Putamen (tissue), 1 donor: ENCODE results near the gene HSH2D.
"Not testable (repeated sequence)": the region's sequence is repeated elsewhere in the genome, so short reads cannot be mapped to it uniquely, and the experiment has no call there.

Experiments
- DNase-seq: peaks from one replicate; pipeline ENCODE4 v3.0.0-alpha.2; 2016; ENCODE audit warnings: low spot score

The HSH2D gene, protein sequence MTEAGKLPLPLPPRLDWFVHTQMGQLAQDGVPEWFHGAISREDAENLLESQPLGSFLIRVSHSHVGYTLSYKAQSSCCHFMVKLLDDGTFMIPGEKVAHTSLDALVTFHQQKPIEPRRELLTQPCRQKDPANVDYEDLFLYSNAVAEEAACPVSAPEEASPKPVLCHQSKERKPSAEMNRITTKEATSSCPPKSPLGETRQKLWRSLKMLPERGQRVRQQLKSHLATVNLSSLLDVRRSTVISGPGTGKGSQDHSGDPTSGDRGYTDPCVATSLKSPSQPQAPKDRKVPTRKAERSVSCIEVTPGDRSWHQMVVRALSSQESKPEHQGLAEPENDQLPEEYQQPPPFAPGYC

DNA sequence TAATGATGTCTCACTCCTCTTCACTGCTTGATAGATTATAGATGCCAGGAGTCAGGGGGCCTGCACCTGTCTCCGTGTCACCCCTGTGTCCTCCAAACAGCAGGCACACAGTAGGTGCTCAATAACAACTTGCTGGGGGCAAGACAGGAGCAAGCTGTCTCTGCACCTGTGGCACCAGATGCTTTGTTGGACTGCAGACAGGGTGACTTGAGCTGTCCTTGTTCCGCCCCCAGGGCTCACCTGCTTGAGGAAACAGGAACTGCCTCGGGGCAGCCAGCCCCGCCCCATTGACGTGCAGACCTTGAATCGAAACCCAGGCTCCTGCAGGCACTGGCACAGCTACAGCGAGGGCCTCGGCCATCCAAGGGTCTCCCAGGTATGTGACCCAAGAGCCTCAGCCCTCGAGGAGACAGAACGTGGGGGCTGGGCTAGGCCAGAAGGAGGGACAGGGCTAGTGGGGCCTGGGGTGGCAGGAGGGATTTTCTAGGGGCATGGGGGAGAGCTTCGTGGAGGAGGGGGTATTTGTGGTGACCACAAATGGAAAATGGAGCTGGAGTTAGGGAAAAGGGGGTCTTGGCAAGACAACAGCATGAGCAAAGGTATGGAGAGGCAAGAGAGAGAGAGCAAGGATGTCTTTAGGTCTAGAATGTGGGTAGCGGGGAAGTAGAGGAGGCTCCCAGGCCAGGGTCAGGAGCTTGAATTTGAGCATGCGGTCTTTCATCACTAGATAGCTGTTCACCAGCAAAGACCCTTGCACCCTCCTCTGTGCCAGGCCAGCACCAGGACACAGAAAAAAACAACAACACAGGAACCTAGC is at the start of gene HSH2D:
TSS of gene HSH2D (plus strand) at position 287 of the 817 bp plus-strand sequence. CDS start 5,066 bp downstream, outside the sequence.
- DNase-seq, result no peak

DNA sequence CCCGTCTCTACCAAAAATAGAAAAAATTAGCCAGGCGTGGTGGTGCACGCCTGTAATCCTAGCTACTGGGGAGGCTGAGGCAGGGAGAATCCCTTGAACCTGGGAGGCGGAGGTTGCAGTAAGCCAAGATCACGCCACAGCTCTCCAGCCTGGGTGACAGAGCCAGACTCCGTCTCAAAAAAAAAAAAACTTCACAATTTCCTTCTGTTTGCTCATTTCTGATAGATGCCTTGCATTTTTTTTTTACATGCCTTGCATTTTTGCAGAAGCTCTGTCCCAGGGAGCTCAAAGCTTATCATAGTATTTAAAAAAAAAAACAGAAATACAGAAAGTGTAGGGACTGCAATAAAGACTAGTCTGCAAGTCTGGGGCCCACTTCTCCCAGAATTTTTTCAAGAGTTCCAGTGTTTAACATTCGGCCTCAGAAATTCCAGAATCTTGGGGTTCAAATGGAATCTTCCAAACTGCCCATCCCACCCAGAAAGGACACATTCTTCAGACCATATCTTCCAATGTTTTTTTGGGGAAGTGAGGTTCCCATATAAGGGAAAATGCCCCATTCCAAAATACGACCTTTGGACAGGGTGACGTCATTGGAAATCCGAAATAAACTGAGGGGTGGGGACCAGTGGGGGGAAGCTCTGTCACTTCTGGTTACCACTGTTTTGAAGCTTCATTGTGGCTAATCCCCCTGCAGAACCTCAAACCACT is 49.0 kb upstream of the HSH2D start:
- DNase-seq, result no peak

DNA sequence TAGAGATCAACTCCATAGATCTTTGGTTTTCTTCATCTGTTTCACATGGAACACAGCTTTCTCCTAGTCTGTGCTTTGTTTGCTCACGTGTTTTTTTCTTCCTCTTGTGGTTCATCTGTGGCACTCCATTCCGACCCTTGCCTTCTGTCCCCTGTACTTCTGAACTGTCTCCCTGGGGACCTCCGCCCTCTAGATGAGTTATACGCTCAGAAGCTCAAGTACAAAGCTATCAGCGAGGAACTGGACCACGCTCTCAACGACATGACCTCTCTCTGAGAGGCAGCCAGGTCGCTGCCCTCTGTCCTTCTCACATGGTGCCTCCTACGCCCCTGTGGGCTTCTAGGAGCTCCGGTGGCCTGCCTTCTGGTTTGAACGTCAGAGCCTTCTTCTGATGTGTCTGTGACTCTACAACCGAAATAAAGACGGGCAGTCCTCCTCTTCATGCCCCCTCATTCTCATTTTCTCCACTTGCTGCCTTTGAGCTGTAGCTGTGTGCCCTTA is 48.4 kb upstream of the HSH2D start:
- DNase-seq, result no peak

DNA sequence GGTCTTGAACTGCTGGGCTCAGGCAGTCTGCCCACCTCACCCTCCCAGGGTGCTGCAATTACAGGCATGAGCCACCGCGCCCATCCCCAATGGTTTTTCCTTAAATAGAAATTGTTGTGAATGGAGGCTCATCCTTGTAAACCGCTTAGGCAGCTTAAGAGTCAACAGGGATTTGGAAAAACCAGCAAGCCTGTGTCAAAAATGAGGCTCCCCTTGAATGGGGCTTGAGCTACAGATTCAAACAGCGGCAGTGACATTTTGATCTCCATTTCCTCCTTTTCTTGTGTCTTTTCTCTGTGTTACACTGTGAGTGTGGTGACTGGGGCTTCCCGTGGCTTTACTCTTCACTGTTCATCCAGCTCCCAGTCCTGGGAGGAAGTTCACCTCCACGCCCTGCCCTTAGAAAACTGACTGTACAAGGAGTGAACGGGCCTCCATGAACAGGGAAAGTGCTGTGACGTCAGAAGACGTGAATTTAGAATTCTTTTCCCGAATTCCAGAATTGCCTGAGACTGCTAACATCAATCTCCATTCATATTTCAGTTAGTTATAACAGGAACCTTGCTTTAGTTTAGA is 47.1 kb upstream of the HSH2D start:
- no peak for DNase-seq

DNA sequence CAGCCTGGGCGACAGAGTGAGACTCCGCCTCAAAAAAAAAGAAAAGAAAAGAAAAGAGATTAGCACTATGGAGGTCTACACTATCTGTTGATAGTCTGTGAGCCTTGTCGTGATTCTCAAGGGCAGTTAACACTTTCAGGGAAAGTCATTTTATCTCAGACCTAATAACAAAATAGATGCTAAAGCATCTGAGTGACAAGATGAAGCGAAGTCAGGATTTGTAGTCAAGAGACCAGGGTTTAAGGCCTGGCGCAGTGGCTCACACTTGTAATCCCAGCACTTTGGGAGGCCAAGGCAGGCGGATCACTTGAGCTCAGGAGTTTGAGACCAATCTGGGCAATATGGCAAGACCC is 45.1 kb upstream of the HSH2D start:
- DNase-seq, result no peak

DNA sequence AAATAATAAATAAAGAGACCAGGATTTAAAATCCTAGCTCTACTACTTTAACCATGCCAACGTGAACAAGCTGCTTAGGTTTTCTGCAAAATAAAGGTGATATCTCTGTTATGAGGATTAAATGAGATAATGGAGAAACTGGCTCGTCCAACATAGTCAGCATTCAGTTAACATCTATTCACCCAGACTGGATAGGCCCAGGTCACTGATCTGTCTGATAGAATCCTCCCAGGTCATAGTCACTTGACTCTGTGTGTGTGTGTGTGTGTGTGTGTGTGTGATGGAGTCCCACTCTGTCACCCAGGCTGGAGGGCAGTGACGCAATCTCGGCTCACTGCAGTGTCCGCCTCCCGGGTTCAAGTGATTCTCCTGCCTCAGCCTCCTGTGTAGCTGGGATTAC is 44.7 kb upstream of the HSH2D start:
- DNase-seq, result no peak

DNA sequence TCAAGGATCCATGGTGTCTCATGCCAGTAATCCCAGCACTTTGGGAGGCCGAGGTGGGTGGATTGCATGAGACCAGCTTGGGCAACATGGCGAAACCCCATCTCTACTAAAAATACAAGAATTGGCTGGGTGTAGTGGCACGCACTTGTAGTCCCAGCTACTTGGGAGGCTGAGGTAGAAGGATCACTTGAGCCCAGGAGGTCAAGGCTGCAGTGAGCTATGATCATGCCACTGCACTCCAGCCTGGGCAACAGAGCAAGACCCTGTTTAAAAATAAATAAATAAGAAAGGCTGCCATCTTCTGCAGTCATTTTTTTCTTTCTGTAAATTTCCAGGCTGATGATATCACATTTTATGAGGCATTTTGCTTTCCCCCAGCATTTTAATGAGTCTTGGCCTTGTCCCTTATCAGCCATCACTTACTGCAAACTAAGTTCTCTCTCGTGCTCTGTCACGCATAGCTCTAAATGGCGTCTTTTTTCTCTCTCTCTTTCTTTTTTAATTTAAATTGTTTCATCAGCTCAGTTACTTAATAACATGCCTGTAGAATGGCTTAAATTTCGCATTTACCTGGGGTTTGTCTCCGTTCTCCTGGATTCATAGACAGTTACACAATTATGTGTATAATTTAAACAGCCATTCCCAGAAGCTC is 44.0 kb upstream of the HSH2D start:
- DNase-seq, result not testable (repeated sequence)

DNA sequence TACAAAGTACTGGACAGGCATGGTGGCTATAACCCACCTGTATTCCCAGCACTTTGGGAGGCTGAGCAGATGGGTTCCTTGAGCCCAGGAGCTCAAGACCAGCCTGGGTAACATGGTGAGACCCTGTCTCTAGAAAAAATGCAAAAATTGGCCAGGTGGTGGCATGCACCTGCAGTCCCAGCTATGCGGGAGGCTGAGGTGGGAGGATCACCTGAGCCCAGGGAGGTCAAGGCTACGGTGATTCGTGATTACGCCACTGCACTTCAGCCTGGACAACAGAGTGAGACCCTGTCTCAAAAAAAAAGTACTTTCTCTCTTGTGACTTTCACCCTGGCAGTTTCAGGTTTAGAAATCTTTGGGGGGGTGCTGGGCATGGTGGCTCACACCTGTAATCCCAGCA is 43.0 kb upstream of the HSH2D start:
- no peak for DNase-seq

DNA sequence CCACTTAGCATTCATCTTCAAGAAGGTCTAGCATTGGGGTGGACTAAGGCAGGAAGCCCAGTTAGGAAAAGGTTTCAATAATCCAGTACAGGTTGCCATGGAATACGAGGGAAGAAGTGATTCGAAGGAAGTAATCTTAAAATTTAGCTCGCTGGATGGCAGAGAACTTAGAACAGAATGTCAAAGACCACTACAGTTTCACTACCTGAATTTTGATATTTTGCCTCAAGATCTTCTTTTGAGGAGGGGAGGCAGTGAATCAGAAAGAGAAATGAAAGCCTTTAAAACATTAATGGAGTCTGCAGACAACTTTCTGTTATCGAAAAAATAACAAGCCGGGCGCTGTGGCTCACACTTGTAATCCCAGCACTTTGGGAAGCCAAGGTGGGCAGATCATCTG is 38.8 kb upstream of the HSH2D start:
- no peak for DNase-seq

DNA sequence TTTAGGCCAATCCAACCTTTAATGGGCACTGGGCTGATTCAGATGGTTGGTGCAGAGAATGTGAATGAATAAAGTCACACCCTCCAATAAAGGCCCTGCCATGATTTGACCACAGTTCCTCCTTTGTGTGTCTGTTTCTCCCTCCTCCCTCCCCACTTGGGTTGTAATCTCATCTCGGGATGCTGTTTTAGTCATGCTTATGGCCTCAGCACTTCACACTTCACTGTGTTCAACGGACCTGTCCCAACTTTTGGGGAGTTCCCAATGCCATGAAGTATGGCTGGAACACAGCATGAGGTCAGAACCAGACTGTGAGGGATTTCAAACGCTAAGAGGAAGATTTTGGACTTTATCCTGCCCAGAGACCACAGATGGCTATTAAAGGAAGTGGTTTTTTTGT is 37.4 kb upstream of the HSH2D start:
- no peak for DNase-seq

DNA sequence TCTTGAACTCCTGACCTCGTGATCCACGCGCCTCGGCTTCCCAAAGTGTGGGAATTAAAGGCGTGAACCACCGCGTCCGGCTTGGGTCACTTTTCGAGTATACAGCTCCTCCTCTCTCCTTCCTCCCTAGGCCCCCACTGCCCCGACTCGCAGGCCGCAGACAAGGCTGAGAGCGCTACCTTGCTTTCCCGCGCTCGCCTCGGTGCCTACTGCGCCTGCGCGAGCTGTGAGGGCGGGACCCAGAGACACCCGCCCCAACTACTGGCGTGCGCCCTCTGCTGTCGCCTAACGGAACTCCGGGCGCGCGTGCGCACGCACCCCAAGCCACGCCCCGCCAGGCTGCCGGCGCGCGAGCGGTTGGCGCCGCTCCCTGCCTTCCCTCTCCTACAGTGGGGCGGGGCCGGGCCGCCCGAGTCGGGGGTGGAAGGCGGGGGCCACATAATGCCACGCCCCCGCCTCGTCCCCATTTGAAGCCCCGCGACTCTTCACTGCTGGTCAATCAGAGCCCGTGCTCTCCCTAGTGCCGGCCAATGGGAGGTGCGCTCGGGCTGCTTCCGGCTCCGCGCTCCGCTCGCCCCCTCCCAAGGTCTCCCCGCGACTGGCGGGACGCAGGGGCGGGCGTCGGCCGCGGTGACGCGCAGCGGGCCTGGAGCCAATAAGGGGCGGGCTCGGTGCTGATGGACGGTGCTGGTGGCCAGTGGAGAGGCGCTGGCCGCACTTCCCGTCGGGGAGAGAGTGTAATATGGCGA is 32.2 kb upstream of the HSH2D start, which contains the start of gene RAB8A:
TSS of gene RAB8A (plus strand) at position 730 of the 749 bp plus-strand sequence. CDS start at position 743, 13 bp downstream.
- peak; percentile 99 for DNase-seq

DNA sequence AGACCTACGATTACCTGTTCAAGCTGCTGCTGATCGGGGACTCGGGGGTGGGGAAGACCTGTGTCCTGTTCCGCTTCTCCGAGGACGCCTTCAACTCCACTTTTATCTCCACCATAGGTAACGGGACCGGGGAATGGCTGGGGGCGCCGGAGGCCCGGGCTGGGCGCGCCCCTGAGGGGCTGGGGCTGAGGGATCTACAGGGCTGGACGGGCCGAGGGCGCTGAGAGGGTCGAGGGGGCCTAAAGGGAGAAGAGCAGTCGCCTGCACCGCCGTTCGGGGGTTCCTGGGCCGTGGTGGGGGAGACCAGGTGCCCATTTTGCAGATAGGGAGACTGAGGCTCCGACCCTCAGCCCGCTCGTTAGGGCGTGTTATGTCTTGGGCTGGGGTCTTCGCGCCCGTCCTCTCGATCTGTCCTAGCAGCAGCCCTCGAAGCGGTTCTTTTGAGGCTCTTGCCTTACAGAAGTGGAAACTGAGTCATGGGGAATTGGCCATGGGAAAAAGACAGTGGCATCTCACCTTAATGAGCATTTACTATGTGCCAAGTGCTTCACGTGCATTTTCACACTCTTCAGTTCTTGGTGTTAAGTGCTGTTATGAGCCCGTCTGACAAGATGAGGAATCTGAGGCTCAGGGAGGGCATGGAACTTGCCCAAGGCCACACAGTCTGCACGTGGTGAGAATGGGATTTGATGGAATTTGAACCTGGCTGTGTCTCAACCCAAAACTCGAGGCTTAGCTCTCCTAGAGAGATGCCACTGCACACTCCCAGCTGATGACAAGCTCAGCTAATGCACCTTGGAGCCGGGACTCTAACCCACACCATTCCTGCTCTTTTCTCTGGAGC is 31.4 kb upstream of the HSH2D start:
- DNase-seq, result no peak

DNA sequence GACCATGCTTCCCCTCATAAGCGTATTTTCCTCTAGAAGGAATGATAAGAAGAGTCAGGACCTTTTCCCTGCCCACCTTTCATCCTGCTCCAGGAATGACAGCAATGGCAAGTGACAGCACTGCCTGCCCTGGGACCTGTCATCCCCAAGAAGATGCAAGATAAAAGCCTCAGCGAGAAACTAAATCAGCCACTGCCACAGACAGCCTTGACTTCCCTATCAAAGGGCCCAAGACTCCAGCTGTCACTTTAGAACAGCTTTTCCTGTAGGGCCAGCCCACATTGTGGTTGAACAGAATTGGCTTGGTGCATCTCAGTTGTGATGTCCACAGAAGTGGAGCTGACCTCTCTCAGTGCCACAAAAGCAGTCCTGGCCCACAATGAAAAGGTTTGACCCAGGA is 30.7 kb upstream of the HSH2D start:
- no peak for DNase-seq

DNA sequence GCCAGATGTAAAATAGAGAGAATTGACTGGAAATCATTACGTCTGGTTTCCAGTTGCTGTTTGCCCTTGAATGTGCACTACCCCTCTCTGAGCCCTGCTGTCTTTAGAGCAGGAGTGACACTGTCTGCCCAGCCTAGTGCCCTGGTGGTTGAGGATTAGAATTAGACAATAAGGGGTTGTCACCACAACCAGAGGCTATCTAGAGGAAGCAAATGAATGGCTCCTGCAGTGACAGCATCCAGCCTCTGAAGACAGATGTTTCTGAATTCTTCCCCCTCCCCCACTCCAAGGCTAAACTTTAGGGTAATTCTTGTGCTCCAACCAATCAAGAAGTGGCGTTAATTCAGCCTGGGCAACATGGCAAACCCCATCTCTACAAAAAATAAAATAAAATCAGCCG is 29.8 kb upstream of the HSH2D start:
- DNase-seq, result no peak

DNA sequence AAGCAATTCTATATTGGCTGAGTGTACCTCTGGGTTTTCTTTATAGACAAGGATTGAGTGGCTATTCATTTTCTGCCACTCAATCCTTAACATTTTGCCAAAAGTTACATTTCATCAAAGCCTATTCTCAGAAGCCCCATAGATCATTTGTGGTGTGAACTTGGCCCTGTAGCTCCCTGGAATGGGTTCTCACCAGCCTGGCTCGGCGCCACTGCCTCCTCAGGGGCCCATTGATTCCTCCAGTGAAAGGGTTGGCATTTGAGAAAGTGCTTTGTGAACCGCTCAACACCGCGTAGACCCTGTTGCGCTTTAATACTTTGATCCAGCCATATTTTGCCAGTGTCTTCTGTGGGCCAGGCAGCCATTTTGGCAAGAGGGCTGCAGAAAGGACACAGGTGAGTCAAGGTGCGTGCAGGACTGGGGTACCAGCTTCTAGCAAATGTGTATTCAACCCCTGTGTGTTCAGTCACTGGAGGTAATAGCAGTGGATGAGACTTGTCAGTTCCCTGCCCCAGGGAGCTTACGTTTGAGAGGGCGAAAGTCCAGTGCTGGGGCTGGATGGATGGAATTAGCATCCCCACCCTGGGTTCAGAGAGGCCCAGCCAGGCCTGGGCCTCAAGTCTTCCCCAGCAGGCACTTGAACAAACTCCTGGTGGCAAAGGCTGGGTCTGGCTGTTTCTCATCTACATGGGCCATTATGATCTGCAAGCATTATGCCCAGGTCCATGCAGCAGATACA is 28.0 kb upstream of the HSH2D start:
- peak; percentile 54 for DNase-seq

DNA sequence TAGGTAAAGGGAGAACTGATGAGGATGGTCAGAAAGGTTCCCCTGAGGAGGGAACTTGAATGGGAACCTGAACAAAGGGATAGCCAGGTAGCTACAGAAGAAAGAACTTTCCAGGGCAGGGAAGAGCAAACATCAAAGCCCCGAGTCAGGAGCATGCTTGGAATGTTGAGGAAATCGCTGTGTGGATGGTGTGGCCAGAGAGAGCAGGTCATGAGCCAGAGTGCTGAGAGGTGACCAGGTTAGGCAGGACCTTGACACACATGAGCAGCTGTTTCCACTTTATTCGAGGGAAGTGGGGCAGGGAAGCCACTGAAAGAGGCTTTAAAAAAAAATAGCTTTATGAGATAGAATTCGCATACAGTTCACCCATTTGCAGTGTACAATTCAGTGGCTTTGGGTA is 27.4 kb upstream of the HSH2D start:
- DNase-seq, result no peak

DNA sequence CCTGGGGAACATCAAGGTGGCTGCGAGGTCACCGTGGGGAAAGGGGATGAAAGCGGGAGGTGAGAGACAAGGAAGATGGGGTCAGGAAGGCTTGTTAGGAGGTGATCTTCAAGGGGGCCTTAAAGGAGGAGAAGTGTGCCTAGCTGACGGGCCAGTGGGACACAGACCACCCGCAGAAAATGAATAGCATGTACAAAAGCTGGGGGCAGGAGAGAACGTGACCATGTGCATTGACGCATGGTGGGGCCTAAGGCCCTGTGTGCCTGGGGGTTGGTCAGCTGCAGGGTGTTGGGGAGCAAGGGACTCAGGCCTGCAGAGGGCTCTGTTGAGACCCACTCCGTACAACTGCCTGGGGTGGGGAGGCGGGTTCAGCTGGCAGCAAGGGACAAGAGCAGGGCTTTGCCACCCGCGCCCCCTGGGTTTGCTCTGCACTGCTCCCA is 25.9 kb upstream of the HSH2D start:
- DNase-seq, result no peak

DNA sequence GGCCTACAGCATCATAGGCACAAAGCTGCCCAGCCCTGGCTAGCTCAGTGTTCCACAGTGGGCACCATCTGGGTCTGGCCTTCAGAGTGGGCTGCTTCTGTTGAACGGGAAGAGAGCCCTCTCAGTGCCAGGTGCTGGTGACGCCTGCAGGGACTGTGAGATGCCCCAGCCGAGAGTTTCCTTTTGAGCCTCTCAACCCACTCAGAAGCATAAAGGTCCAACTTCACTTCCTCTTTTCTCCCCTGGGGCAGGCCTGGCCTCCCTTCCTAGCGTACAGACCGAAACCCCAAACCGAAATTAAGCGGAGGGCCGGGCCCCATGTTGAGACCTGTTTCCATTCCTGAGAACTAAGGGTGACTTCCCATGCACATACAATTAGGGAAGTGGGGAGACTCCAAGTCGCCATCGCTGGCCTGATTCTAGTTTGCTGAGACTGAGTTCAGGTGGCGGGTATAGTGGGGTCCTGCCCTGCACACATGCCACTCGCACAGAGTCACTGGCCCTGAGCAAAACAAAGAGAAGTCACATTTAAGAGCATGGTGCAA is 24.9 kb upstream of the HSH2D start:
- DNase-seq, result no peak
